ENCODE data around the gene CRIM1.

The CRIM1 gene

DNA sequence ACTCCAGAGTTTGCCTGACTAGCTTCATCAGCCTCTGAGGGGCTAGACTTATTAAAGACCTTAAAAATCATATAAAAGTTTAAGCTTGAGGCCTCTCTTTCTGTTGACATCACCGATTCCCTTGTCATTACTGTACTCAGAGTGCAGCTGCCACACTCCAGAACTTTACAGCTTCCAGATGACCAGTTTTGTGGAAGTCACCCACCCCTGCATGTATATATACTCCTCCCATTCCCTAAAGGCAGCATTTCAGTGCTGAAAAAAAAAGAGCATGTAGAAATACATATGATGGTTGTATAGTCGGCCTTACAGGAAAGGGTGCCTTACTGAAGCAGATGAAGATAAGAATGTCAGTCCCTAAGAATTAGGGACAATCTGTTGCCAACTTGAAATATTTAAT is 125.1 kb downstream of the CRIM1 start:
- no peak for DNase-seq (ENCODE audit: low spot score)
- H3K27ac ChIP-seq, result peak overlapping the region in 1 of 2 donors; percentile 9

DNA sequence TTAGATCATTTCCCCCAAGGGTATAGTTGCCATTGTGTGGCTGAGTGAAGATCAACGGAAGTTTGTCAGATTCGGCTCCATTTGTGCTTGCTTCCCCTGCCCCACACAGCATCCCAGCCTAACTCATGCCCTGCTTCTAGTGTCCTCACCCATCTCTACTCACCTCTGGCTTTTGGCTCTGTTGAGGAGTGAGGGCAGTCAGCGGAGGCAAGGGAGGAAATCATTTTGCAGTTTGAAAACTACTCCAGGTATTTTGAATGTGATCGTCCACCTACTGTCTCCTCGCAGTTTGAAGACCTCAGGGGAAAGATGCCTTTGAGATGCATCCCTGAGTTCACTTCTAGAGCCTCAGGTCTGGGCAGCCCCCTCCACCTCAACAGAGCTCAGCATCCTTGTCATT is 126.1 kb downstream of the CRIM1 start:
- no peak for DNase-seq (ENCODE audit: low spot score)
- Histone ChIP-seq H3K27ac (peak overlapping the region in 1 of 2 donors; percentile 39), H3K4me3 (no peak overlapping the region)
- TF ChIP-seq, protein P1, sequence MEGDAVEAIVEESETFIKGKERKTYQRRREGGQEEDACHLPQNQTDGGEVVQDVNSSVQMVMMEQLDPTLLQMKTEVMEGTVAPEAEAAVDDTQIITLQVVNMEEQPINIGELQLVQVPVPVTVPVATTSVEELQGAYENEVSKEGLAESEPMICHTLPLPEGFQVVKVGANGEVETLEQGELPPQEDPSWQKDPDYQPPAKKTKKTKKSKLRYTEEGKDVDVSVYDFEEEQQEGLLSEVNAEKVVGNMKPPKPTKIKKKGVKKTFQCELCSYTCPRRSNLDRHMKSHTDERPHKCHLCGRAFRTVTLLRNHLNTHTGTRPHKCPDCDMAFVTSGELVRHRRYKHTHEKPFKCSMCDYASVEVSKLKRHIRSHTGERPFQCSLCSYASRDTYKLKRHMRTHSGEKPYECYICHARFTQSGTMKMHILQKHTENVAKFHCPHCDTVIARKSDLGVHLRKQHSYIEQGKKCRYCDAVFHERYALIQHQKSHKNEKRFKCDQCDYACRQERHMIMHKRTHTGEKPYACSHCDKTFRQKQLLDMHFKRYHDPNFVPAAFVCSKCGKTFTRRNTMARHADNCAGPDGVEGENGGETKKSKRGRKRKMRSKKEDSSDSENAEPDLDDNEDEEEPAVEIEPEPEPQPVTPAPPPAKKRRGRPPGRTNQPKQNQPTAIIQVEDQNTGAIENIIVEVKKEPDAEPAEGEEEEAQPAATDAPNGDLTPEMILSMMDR (IDR thresholded peaks at IDR 0.05), result no peak

More for the DNA sequence above, 125.1 kb downstream of the CRIM1 start:
- no peak overlapping the region for H3K4me3 ChIP-seq
- TF ChIP-seq, protein P1 (IDR thresholded peaks at IDR 0.05), result no peak

- TF ChIP-seq, protein P1 (IDR thresholded peaks at IDR 0.05), result no peak
- H3K27ac ChIP-seq, result peak overlapping the region; percentile 22 to 88
Measured at GRCh38 chr2:36482576-36483214, 127.1 kb downstream of the CRIM1 start.

GRCh38 chr2:36483290-36483689 is 127.7 kb downstream of the CRIM1 start:
- H3K4me3 ChIP-seq, result no peak overlapping the region
- no peak for DNase-seq (ENCODE audit: low spot score)
- H3K27ac ChIP-seq, result peak overlapping the region; percentile 74 to 88
- TF ChIP-seq, protein P1 (IDR thresholded peaks at IDR 0.05), result no peak

More at GRCh38 chr2:36482576-36483214, 127.1 kb downstream of the CRIM1 start:
- no peak overlapping the region for H3K4me3 ChIP-seq
- DNase-seq (ENCODE audit: low spot score), result no peak

DNA sequence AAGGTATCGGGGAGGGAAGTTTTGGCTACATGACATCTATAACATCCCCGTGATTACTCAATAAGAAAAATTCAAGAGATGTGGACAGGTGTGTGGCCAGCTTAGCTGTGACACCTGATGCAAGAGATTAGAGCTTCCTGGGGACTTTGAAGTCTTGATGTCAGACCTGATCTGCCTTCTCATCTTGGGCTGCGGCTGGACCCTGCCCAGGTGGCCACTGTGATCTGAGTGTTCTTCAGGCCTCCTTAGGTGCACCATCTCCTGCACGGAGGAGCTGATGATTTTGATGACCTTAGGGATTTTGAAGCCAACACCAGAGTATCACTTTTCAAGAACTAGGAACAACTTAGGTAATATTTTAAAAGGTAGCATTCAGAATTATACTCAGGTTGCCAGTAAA is 128.9 kb downstream of the CRIM1 start:
- no peak for DNase-seq (ENCODE audit: low spot score)
- Histone ChIP-seq H3K27ac (peak overlapping the region; percentile 74 to 88), H3K4me3 (no peak overlapping the region)
- TF ChIP-seq, protein P1 (IDR thresholded peaks at IDR 0.05), result no peak

DNA sequence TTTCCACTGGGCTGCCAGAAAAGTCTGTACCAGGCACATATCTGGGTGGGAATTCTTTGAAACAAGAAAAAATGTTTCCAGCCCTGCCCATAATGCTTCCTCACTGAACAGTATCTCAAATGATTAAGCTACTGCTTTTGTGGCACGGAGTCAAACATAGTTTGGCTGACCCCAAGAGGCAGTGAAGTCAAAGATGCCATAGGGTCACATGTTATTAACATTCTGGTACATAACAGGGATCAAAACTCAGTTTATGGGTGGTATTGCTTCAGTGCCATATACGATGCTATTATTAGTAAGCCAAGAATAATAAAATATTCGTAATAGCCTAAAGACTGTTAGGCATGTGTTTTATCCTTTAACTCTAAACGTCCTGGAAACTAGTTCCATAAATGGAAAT is 129.9 kb downstream of the CRIM1 start:
- TF ChIP-seq, protein P1 (IDR thresholded peaks at IDR 0.05), result no peak
- Histone ChIP-seq H3K4me3 (peak overlapping the region; percentile 7), H3K27ac (peak overlapping the region; percentile 74 to 88)
- DNase-seq (ENCODE audit: low spot score), result no peak

DNA sequence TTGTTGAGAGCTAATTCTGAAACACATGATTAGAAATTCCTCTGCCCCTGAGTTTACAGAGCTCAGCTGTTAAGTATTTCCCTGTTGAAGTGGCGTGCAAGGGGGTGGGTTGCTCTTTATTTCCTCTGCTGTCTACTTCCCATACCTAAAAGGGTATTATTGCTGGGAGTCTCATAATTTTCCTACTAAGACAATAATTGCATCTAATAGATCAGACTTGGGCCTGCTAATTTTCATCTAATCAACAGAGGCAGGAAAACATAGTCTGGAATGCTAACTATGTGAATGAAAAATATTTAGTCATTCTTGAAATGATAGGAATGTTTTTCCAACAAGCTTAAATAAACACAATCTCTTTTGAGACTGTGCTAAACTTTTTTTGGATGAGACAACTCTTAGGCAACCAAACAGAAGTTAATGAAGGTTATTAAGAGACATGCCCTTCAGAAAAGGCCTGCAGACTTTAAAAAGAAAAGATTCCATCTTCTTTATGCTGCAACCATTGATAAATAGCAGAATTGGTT is 131.0 kb downstream of the CRIM1 start:
- H3K4me3 ChIP-seq, result no peak overlapping the region
- TF ChIP-seq, protein P1 (IDR thresholded peaks at IDR 0.05), result no peak
- DNase-seq (ENCODE audit: low spot score), result no peak
- peak overlapping the region; percentile 74 to 88 for H3K27ac ChIP-seq

Measured in coronary artery (tissue), 2 donors.